BJ (cell line): ENCODE data around the gene AQP2. TPM values are rescaled to one million over a fixed set of nuclear protein-coding genes. Genes with fewer than 3 reads are reported as not detected.

Experiments
- CTCF ChIA-PET: fragments of 350-600 bp; formaldehyde crosslinking; extraction: SDS; loops from one replicate; lab custom pipeline; 2021; ENCODE audit warnings: antibody characterized with exemption, inconsistent platforms; lab: Yijun Ruan, JAX
- POLR2A ChIA-PET: fragments of 300-600 bp; sonication (Branson Sonifier 250); formaldehyde crosslinking; extraction: SDS; loops from one replicate; lab custom pipeline; 2021; ENCODE audit warnings: antibody characterized with exemption; lab: Charles Lee
- DNase-seq: peaks from one replicate; pipeline ENCODE4 v3.0.0-alpha.2; 2011; ENCODE audit warnings: low read depth
- H3K27me3 ChIP-seq: 2 replicates; pipeline ENCODE4 v1.6.0; 2011; ENCODE audit warnings: low read length; ENCODE audit not compliant: control insufficient read depth, insufficient read depth
- H3K36me3 ChIP-seq: 2 replicates; pipeline ENCODE4 v1.5.1; 2011; ENCODE audit warnings: low read length; ENCODE audit not compliant: control insufficient read depth, insufficient read depth
- H3K4me3 ChIP-seq: 2 replicates; pipeline ENCODE4 v1.5.1; 2011; ENCODE audit warnings: low read depth, mild to moderate bottlenecking, control low read depth, low read length
- polyA plus RNA-seq: library from polyadenylated mRNA; depleted of rRNA; stranded (reverse); fragments of >200 nt; gene quantifications from 2 replicates; pipeline ENCODE4 v1.2.3, GENCODE V29; 2011
- TF ChIP-seq, protein P1 (sequence below): IDR thresholded peaks from 2 replicates; pipeline ENCODE4 v1.5.1; 2011; ENCODE audit warnings: low read depth, mild to moderate bottlenecking, control low read depth, inconsistent platforms, low read length, moderate library complexity; ENCODE audit not compliant: insufficient read depth

The AQP2 gene
- polyA plus RNA-seq, 1 experiment = not detected

DNA sequence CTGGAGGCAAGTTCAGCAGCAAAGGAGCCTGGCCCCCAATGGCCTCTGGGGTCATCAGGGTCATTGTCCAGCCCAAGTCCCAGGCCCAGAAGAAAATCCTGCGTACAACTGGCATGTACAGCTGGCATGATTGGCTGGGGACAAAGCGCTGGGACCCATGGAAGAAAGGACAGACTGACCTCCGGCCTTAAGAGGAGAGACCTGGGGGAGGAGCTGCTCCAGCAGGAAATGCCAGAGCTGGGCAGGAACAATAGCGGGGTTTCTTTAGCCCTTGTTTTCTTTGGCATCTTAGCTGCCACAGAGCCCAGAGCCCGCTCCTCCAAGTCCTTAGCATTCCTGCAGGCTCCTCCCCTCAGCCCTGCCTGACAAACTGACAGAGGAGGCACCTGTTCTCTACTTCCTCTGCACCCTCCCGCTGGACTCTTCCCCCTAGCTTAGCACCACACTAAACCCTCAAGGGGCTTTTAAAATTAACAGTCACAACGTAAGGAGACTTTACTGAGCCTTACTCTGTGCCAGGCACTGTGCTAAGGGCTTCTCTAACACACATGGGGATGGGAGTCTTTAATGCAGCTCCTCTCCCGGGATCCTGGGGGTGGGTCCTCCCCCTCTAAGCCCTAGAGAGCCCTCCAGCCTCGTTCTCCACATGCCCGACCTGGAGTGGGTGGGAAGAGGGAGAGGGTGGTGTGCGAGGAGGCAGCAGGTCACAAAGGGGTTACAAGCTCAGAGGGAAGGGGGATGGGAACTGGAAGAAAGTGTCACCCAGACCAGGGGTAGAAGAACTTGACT lies 9.3 kb downstream of the AQP2 start:
- TF ChIP-seq, protein P1, sequence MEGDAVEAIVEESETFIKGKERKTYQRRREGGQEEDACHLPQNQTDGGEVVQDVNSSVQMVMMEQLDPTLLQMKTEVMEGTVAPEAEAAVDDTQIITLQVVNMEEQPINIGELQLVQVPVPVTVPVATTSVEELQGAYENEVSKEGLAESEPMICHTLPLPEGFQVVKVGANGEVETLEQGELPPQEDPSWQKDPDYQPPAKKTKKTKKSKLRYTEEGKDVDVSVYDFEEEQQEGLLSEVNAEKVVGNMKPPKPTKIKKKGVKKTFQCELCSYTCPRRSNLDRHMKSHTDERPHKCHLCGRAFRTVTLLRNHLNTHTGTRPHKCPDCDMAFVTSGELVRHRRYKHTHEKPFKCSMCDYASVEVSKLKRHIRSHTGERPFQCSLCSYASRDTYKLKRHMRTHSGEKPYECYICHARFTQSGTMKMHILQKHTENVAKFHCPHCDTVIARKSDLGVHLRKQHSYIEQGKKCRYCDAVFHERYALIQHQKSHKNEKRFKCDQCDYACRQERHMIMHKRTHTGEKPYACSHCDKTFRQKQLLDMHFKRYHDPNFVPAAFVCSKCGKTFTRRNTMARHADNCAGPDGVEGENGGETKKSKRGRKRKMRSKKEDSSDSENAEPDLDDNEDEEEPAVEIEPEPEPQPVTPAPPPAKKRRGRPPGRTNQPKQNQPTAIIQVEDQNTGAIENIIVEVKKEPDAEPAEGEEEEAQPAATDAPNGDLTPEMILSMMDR = no peak
- no peak for DNase-seq

DNA sequence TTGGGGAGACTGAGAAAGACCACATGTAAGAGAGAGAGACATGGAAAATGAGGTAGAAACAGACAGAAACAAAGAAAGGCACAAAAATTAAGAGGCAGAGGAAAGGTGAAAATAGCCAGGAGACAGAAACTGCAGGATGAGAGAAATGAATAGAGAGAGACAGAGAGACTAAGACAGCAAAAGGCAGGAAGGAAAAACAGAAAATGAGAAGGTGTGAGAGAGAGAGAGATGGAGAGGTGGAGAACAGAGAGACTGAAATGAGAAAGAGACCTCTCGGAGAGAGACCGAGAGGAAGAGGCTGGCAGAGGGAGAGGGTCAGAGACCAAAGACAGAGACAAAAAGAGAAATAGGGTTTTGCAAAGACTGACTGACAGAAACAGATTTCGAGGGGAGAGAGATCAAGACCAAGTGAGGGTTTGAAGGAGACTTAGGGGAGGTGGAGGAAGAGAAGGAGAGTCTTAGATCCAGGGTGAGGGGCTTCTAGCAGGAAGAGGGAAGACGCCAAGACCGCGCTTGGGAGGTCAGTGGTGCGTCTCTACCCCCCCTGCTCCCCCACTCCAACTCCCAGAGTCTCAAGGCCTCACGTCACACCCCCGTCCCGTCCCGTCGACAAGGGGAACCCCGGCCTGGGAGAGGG lies 10.1 kb downstream of the AQP2 start:
- Histone ChIP-seq H3K27me3 (peaks cover 52% of the 10 kb centered on the region), H3K4me3 (no peak overlapping the region), H3K36me3 (no peaks in the 10 kb centered on the region)
- TF ChIP-seq, protein P1 = no peak
- DNase-seq = no peak
- CTCF ChIA-PET = interaction anchor here (1.0 to 20.0 kb wide), 8 partner anchors 8 to 107 kb away, joined by 3 to 578 read pairs (median 6); partner anchors contain the start of genes AQP2 and ASIC1
- POLR2A ChIA-PET = no interaction called here

More for the DNA sequence above, 9.3 kb downstream of the AQP2 start:
- Histone ChIP-seq H3K27me3 (peaks cover 54% of the 10 kb centered on the region), H3K36me3 (no peaks in the 10 kb centered on the region), H3K4me3 (no peak overlapping the region)
- ChIA-PET POLR2A (no interaction called here), CTCF (interaction anchor here (0.5 to 20.0 kb wide), 11 partner anchors 7 to 107 kb away, joined by 3 to 578 read pairs (median 6); partner anchors contain the start of genes AQP2 and ASIC1)

DNA sequence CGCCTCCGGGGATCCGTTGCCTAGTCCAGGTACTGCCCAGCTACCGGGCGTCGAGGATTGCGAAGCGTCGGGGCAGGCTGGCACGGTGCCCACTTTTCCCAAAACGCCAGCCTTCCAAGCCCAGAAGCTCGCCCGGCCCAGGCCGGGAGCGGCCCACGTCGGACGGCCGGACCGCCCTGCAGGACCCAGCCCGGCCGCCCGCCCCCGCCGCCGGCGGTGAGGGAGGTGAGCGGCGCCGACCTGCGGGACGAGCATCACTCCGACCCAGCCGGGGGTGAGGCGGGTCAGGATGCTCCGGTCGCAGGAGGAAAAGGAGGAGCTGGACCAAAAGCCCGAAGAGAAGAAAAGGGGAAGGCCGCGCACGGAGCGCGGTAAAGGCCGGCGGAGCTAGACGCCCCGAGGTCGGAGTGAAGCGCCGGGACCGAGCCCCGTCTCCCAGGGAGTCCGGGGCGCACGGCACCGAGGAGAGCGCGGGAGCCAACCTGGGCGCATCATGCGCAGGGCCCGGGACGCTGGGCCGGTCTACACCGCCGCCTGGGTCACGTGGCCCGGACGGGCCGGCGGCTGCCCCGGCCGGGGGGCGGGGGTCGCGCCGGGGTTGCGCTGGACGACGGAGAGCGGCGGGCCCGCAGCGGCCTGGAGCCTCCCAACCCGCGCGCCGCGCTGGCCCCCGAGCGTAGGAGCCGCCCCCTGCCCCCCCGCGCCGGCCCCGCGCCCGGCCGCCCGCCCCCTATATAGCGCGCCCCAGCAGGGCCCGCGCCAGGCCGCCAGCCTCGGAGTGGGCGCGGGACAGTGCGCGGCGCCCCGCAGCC lies 10.8 kb downstream of the AQP2 start, which contains the start of gene AQP5:
Gene AQP5, plus strand, starts transcription at position 762 of the 812 bp plus-strand sequence. CDS start 146 bp downstream, outside the sequence.
- POLR2A ChIA-PET = no interaction called here
- peak within 1 kb of the TSS; percentile 21 for H3K4me3 ChIP-seq
- CTCF ChIA-PET = interaction anchor here (1.0 to 20.0 kb wide), 4 partner anchors 11 to 106 kb away, joined by 3 to 578 read pairs (median 4); partner anchors contain the start of genes AQP2 and ASIC1
- DNase-seq = no peak
- H3K27me3 ChIP-seq = peaks cover 51% of the 10 kb centered on the region
- TF ChIP-seq, protein P1 = no peak
- no peaks in the 10 kb centered on the region for H3K36me3 ChIP-seq

DNA sequence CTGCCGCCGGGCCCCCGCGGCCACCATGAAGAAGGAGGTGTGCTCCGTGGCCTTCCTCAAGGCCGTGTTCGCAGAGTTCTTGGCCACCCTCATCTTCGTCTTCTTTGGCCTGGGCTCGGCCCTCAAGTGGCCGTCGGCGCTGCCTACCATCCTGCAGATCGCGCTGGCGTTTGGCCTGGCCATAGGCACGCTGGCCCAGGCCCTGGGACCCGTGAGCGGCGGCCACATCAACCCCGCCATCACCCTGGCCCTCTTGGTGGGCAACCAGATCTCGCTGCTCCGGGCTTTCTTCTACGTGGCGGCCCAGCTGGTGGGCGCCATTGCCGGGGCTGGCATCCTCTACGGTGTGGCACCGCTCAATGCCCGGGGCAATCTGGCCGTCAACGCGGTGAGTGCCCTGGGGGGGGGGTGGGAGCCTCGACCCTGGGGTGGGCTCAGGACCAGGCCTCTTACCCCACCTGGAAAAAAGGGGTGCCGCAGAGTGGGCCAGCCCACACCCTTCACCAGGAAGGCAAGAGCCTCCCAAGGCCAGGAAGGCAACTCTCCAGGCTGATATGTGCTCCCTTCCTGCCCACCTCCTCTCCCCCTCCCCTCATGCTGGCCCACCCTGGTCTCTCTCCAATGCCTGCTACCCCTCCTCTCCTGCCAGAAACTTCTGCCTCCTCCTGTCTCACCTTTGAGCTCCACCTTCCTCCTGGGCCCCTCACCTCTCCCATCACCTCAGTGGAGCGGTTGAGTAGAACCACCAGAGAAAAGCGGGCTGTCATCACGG lies 11.6 kb downstream of the AQP2 start:
- POLR2A ChIA-PET = no interaction called here
- no peak for DNase-seq
- CTCF ChIA-PET = interaction anchor here (0.8 to 20.0 kb wide), 7 partner anchors 12 to 105 kb away, joined by 3 to 578 read pairs (median 4); partner anchors contain the start of genes AQP2 and ASIC1
- H3K4me3 ChIP-seq = no peak overlapping the region
- peaks cover 49% of the 10 kb centered on the region for H3K27me3 ChIP-seq
- TF ChIP-seq, protein P1 = no peak
- H3K36me3 ChIP-seq = no peaks in the 10 kb centered on the region
